ENCODE measurements around the gene TSC22D4. TPM values are rescaled to one million over a fixed set of nuclear protein-coding genes. Genes with fewer than 3 reads are reported as not detected.

Gene TSC22D4
- total and polyA plus RNA-seq, 8 donors: 47.0 to 65.1 (median 56.1) TPM

- DNase-seq (no peak), ATAC-seq (no peak)
- TF ChIP-seq CTCF (IDR thresholded peaks at IDR 0.05): no peak
- H3K36me3 ChIP-seq: no peaks in the 10 kb centered on the region
- intact Hi-C loops (cut with DNase I): no loop called here
- peaks cover 4 to 21% of the 10 kb centered on the region in 2 donors for H3K4me1 ChIP-seq
- H3K27me3 ChIP-seq: peaks cover 0 to 6% of the 10 kb centered on the region in 2 donors
- no peak overlapping the region for H3K27ac ChIP-seq
- peak overlapping the region; percentile 33 to 49 for H3K4me3 ChIP-seq
- no peaks in the 10 kb centered on the region for H3K9me3 ChIP-seq
Measured at GRCh38 chr7:100482728-100483089, 3.7 kb upstream of the TSC22D4 start.

- no peak for TF ChIP-seq CTCF (IDR thresholded peaks at IDR 0.05)
- Histone ChIP-seq H3K9me3 (no peaks in the 10 kb centered on the region), H3K4me1 (peaks cover 11 to 33% of the 10 kb centered on the region in 2 donors), H3K27ac (no peak overlapping the region), H3K4me3 (no peak overlapping the region), H3K27me3 (peaks cover 0 to 6% of the 10 kb centered on the region in 2 donors), H3K36me3 (no peaks in the 10 kb centered on the region)
- intact Hi-C loops (cut with DNase I): no loop called here
- DNase-seq (no peak), ATAC-seq (no peak)
Measured at GRCh38 chr7:100481466-100481865, 2.5 kb upstream of the TSC22D4 start.

GRCh38 chr7:100477871-100478267 lies 1.1 kb downstream of the TSC22D4 start:
- no peaks in the 10 kb centered on the region for H3K27me3 ChIP-seq
- peak overlapping the region; percentile 13 to 96 for H3K27ac ChIP-seq
- intact Hi-C loops (cut with DNase I): loop anchor here in 1 of 2 donors (10.0 kb wide), 1 partner anchor 207 kb away; no protein-coding TSS in a partner anchor
- H3K4me3 ChIP-seq: peak overlapping the region; percentile 53 to 97
- no peak for TF ChIP-seq CTCF (IDR thresholded peaks at IDR 0.05)
- H3K4me1 ChIP-seq: peaks cover 22 to 62% of the 10 kb centered on the region in 2 donors
- H3K9me3 ChIP-seq: no peaks in the 10 kb centered on the region
- no peak for ATAC-seq
- DNase-seq: peak in 1 of 4 donors; percentile 78
- peaks cover 0 to 18% of the 10 kb centered on the region in 2 donors for H3K36me3 ChIP-seq

GRCh38 chr7:100476903-100477870 lies 1.8 kb downstream of the TSC22D4 start:
- peak in 1 of 4 donors; percentile 79 for DNase-seq

More at GRCh38 chr7:100476903-100477870, 1.8 kb downstream of the TSC22D4 start:
- peak overlapping the region; percentile 53 to 97 for H3K4me3 ChIP-seq
- no peak for TF ChIP-seq CTCF (IDR thresholded peaks at IDR 0.05)
- no peaks in the 10 kb centered on the region for H3K9me3 ChIP-seq
- H3K4me1 ChIP-seq: peaks cover 21 to 63% of the 10 kb centered on the region in 2 donors
- H3K36me3 ChIP-seq: peaks cover 0 to 25% of the 10 kb centered on the region in 2 donors
- no peak for ATAC-seq
- no peaks in the 10 kb centered on the region for H3K27me3 ChIP-seq
- peak overlapping the region; percentile 13 to 96 for H3K27ac ChIP-seq
- intact Hi-C loops (cut with DNase I): loop anchor here in 1 of 2 donors (10.0 kb wide), 1 partner anchor 208 kb away; no protein-coding TSS in a partner anchor
